Activated CD4-positive, CD25-positive, alpha-beta regulatory T cell treated with anti-CD3 and anti-CD28 coated beads, Interleukin-2, amount 50 U/mL, for 24 hours (primary cell): ENCODE results near the gene PPP3R1.

Experiments used
- ATAC-seq, 2 donors: fragments of 150-1000 bp; cut with Tn5 transposase; one replicate each; pipeline ENCODE4 v1.10.0; 2021; ENCODE audit warnings: mild to moderate bottlenecking in 1 of 2, moderate library complexity in 1 of 2

Gene PPP3R1

DNA sequence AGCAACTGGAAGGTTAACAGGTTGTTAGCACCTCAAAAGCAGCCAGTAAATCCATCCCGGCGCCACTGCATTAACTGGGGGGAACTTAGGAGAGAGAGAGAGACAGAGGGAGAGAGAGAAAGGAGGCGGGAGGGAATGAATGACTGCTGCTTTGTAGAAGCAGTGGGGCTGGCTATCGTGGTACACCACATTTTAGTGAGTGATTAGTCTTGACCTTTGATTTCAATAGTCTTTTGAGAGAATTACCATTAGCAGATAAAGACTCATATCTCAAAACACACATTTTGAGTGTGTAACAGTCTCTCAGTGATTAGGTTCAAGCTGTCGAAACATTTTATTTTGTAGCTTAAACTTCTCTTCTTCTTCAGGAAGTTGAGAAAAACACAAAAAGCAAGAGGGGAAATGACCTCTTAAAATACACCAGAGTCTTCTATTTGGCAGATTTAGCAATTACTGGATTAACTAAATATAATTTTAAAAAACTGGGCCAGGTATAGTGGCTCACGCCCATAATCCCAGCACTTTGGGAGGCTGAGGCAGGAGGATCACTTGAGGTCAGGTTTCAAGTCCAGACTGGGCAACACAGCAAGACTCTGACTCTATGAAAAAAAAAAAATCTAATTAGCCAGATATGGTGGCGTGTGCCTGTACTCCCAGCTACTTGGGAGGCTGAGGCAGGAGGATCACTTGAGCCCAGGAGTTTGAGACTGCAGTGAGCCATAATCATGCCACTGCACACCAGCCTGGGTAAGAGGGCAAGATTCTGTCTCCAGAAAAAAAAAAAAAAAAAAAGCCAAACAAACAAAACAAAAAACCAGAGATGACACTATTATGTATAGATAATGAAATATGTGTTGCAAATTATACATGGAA is 116.6 kb downstream of the PPP3R1 start:
- no peak for ATAC-seq

DNA sequence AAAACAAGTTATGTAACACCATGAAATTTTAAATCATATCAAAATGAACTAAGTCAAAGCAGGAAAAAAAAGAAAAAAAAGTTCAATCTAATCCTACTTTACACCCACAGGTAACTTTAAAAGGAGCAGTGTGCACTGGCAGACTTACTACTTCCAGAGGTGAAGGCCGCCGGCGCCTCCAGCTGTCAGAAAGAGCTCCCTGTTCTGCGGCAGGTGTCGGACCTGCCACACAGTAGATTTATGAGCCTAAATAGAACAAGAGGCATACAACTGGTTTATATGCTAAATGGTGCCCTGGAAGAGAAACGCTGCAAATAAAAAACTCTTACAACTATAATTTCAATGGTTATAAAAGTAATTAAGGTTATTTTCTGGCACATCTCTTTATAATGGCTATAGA is 117.8 kb downstream of the PPP3R1 start:
- ATAC-seq, result no peak

DNA sequence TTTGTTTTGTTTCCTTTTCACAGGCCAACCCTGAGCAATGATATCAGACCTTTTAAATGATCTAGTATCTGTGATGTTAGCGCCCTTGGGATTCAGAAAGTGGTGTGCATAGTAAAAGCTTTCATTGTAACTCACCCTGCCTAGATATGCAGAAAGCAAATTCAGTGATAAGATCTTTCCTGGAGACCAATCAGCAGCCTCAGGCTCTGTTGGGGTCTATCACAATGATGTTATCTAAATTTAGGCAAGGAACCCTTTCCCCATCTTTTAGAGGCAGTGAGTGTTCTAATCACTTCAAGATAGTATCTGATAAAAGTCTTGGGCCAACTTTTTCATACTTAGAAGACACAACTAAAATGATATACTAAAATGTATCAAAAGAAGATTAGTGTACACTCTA is 118.2 kb downstream of the PPP3R1 start:
- ATAC-seq, result no peak
